ENCODE results near the gene FUNDC2. TPM values are rescaled to one million over a fixed set of nuclear protein-coding genes. Genes with fewer than 3 reads are reported as not detected.
"Not testable (repeated sequence)": the region's sequence is repeated elsewhere in the genome, so short reads cannot be mapped to it uniquely, and the experiment has no call there.

Gene FUNDC2
- total and polyA plus RNA-seq, 2 donors from 2014 or later: 98.2 to 239 TPM

- Histone ChIP-seq H3K4me1 (ENCODE audit: control insufficient read depth in 2 of 3, insufficient read depth in 2 of 3, low read depth in 1 of 3, low read length in 3 of 3) (no peaks in the 10 kb centered on the region), H3K4me3 (ENCODE audit: low read length in 3 of 3) (no peak overlapping the region), H3K9ac (ENCODE audit: low read length in 3 of 3) (no peak overlapping the region), H3K27ac (ENCODE audit: low read depth in 2 of 2, low read length in 2 of 2) (no peak overlapping the region), H3K9me3 (ENCODE audit: control insufficient read depth in 2 of 3, insufficient read depth in 1 of 3, low read length in 3 of 3) (no peaks in the 10 kb centered on the region), H3K36me3 (ENCODE audit: control insufficient read depth in 2 of 3, insufficient read depth in 3 of 3, low read length in 3 of 3) (no peaks in the 10 kb centered on the region), H3K27me3 (ENCODE audit: control insufficient read depth, insufficient read depth, low read length) (no peaks in the 10 kb centered on the region)
- TF ChIP-seq CTCF (IDR thresholded peaks at IDR 0.05; ENCODE audit: borderline replicate concordance, extremely low read depth, insufficient read depth): no peak
- FAIRE-seq (no peak), DNase-seq (no peak)
- intact Hi-C loops (cut with DNase I): no loop called here
These were observed 24.8 kb upstream of the FUNDC2 start for GRCh38 chrX:155001873-155002272.

- no peak overlapping the region for H3K9ac ChIP-seq (ENCODE audit: low read length in 3 of 3)
- FAIRE-seq: no peak
- no peaks in the 10 kb centered on the region for H3K9me3 ChIP-seq (ENCODE audit: control insufficient read depth in 2 of 3, insufficient read depth in 1 of 3, low read length in 3 of 3)
- intact Hi-C loops (cut with DNase I): no loop called here
- peaks cover 0 to 3% (median 0%) of the 10 kb centered on the region in 3 donors for H3K4me1 ChIP-seq (ENCODE audit: control insufficient read depth in 2 of 3, insufficient read depth in 2 of 3, low read depth in 1 of 3, low read length in 3 of 3)
- no peak overlapping the region for H3K27ac ChIP-seq (ENCODE audit: low read depth in 2 of 2, low read length in 2 of 2)
- no peak for DNase-seq
- H3K36me3 ChIP-seq (ENCODE audit: control insufficient read depth in 2 of 3, insufficient read depth in 3 of 3, low read length in 3 of 3): no peaks in the 10 kb centered on the region
- no peak for TF ChIP-seq CTCF (IDR thresholded peaks at IDR 0.05; ENCODE audit: borderline replicate concordance, extremely low read depth, insufficient read depth)
- no peaks in the 10 kb centered on the region for H3K27me3 ChIP-seq (ENCODE audit: control insufficient read depth, insufficient read depth, low read length)
- no peak overlapping the region for H3K4me3 ChIP-seq (ENCODE audit: low read length in 3 of 3)
These were observed 21.5 kb upstream of the FUNDC2 start for GRCh38 chrX:155005190-155005589.

- H3K4me3 ChIP-seq (ENCODE audit: low read length in 3 of 3); H3K36me3 ChIP-seq (ENCODE audit: control insufficient read depth in 2 of 3, insufficient read depth in 3 of 3, low read length in 3 of 3); H3K27ac ChIP-seq (ENCODE audit: low read depth in 2 of 2, low read length in 2 of 2); intact Hi-C loops (cut with DNase I); DNase-seq; H3K9me3 ChIP-seq (ENCODE audit: control insufficient read depth in 2 of 3, insufficient read depth in 1 of 3, low read length in 3 of 3); H3K4me1 ChIP-seq (ENCODE audit: control insufficient read depth in 2 of 3, insufficient read depth in 2 of 3, low read depth in 1 of 3, low read length in 3 of 3); H3K27me3 ChIP-seq (ENCODE audit: control insufficient read depth, insufficient read depth, low read length); H3K9ac ChIP-seq (ENCODE audit: low read length in 3 of 3); FAIRE-seq: not testable (repeated sequence)
These were observed 20.3 kb upstream of the FUNDC2 start for GRCh38 chrX:155006379-155006778.

- H3K27me3 ChIP-seq (ENCODE audit: control insufficient read depth, insufficient read depth, low read length); H3K4me1 ChIP-seq (ENCODE audit: control insufficient read depth in 2 of 3, insufficient read depth in 2 of 3, low read depth in 1 of 3, low read length in 3 of 3); H3K9me3 ChIP-seq (ENCODE audit: control insufficient read depth in 2 of 3, insufficient read depth in 1 of 3, low read length in 3 of 3); H3K27ac ChIP-seq (ENCODE audit: low read depth in 2 of 2, low read length in 2 of 2); H3K36me3 ChIP-seq (ENCODE audit: control insufficient read depth in 2 of 3, insufficient read depth in 3 of 3, low read length in 3 of 3); intact Hi-C loops (cut with DNase I); FAIRE-seq; H3K9ac ChIP-seq (ENCODE audit: low read length in 3 of 3); DNase-seq; H3K4me3 ChIP-seq (ENCODE audit: low read length in 3 of 3): not testable (repeated sequence)
These were observed 19.6 kb upstream of the FUNDC2 start for GRCh38 chrX:155006913-155007671.

GRCh38 chrX:155008578-155008977 lies 18.1 kb upstream of the FUNDC2 start:
- not testable (repeated sequence) for DNase-seq, FAIRE-seq

More at GRCh38 chrX:155008578-155008977, 18.1 kb upstream of the FUNDC2 start:
- H3K4me3 ChIP-seq (ENCODE audit: low read length in 3 of 3); intact Hi-C loops (cut with DNase I); H3K27ac ChIP-seq (ENCODE audit: low read depth in 2 of 2, low read length in 2 of 2); H3K9me3 ChIP-seq (ENCODE audit: control insufficient read depth in 2 of 3, insufficient read depth in 1 of 3, low read length in 3 of 3); H3K9ac ChIP-seq (ENCODE audit: low read length in 3 of 3); H3K27me3 ChIP-seq (ENCODE audit: control insufficient read depth, insufficient read depth, low read length); H3K4me1 ChIP-seq (ENCODE audit: control insufficient read depth in 2 of 3, insufficient read depth in 2 of 3, low read depth in 1 of 3, low read length in 3 of 3); H3K36me3 ChIP-seq (ENCODE audit: control insufficient read depth in 2 of 3, insufficient read depth in 3 of 3, low read length in 3 of 3): not testable (repeated sequence)
